GM19438 (cell line): ENCODE measurements around the gene UBE2QL1.

Experiments
- ATAC-seq: cut with Tn5 transposase; IDR thresholded peaks from one replicate; pipeline ENCODE4 v1.9.1; 2021; ENCODE audit warnings: low read depth; ENCODE audit not compliant: unreplicated experiment

The UBE2QL1 gene

GRCh38 chr5:6452622-6453504 is 4.2 kb downstream of the UBE2QL1 start:
- ATAC-seq: no peak

DNA sequence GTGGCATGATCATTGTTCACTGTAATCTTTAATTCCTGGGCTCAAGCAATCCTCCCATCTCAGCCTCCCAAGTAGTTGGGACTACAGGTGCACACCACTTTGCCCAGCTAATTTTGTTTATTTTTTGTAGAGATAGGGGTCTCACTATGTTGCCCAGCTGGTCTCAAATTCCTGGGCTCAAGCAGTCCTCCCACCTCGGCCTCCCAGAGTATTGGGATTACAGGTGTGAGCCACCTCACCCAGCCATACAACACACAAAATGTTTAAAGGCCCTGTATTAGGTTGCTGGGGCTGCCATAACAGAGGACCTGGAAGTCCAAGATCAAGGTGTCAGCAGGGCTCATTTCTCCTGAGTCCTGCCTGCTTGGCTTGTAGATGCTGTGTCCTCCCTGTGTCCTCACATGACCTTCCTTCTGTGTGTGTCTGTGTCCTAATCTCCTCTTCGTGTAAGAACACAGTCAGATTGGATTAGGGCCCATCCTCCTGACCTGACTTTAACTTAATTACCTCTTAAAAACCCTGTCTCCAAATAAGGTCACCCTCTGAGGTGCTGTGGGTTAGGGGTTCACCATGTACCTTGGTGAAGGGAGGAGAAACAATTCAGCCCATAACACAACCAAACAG is 5.4 kb downstream of the UBE2QL1 start:
- no peak for ATAC-seq

- ATAC-seq: no peak
Measured at GRCh38 chr5:6454628-6455053, 6.0 kb downstream of the UBE2QL1 start.

DNA sequence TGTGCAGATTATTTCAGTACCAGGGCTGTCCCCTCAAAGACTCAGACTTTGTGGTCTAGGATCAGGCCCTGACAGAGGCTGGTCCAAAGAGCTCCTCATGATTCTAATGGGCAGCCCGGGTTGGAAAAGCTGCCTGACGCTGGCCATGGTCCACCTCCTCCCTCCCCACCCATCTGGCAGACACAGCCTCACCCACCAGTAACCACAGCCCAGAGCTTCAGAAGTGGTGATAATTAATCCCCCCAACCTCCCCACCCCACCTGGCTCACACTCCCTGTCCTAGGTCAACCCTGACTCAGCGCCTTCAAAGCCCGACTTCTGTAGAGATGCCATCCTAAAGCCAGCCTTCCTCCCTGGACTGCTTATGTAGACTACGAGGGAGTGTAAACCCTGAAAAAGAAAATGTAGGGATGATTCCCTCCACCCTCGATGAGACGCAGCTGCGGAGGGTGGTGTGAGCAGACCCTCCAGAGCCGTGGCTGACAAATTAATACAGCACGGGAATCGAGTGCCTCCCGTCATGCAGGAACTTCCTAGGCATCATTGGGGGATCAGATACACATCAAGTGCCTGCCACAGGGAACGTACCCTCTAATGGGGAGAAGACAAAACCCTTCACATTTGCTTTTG is 7.0 kb downstream of the UBE2QL1 start:
- ATAC-seq: no peak

- no peak for ATAC-seq
Measured at GRCh38 chr5:6456766-6457370, 8.2 kb downstream of the UBE2QL1 start.

- no peak for ATAC-seq
Measured at GRCh38 chr5:6457592-6457991, 8.9 kb downstream of the UBE2QL1 start.

- ATAC-seq: no peak
Measured at GRCh38 chr5:6458833-6459232, 10.2 kb downstream of the UBE2QL1 start.

- no peak for ATAC-seq
Measured at GRCh38 chr5:6459896-6460295, 11.2 kb downstream of the UBE2QL1 start.

DNA sequence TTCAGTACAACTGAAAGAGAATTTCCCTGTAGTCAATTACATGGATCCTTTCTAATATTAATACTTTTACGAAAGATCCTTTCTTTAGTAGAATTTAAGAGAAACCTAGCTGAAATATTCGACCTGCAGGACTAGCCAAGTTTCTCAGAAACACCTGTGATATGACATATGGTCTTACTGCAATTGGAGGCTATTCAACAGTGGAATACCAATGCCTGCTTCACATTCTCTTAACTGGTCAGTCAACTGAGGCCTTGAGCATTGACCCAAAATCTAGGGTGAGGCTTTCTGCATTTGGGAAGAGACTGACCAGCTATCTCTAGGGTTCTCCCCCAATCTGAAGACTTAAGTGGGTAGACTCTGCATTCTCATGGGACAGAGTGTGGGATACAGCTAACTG is 12.3 kb downstream of the UBE2QL1 start:
- ATAC-seq: no peak

DNA sequence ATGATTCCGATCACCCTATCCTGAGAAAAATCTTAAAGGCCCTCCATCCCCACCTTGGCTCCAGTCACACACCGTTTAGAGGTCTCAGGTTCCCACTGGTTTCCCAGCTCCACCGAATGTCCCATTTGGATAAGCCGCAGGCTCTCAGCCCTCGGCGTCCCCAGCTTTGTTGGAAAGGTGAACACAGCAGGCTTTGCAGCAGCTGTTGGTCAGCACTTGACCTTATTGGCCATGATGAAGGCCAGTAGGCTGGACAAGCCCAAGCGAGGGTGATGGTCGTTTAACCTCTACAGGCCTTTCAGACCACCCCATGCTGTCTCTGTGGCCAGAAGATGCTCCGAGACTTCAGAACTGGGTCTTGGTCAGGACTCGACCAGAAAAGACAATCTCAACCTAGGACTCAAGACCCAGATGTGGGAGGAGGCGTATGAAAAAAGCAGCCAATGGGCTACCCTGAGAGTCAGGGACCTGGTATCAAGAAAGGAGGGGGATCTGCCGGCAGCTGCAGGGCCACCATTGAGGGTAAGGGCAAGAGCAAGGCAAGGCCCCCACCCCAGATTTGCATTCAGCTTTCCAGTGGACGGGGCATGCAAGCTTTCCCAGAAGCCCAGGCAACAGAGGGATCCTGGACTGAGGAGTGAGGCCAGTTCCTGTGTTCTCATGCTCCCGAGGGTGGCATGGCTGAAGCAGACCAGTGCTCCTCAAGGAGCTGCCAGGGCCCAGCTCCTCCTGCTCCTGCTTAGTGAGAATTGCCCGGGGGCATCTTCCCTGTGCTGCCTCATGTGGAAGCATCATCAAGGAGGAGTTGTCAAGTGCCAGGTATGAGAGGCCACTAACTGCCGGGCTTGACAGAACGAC is 13.4 kb downstream of the UBE2QL1 start:
- ATAC-seq: no peak

GRCh38 chr5:6462671-6463070 is 14.0 kb downstream of the UBE2QL1 start:
- no peak for ATAC-seq

GRCh38 chr5:6464441-6464840 is 15.8 kb downstream of the UBE2QL1 start:
- ATAC-seq: no peak

GRCh38 chr5:6465831-6466790 is 17.5 kb downstream of the UBE2QL1 start:
- no peak for ATAC-seq

GRCh38 chr5:6466975-6467567 is 18.4 kb downstream of the UBE2QL1 start:
- ATAC-seq: no peak

DNA sequence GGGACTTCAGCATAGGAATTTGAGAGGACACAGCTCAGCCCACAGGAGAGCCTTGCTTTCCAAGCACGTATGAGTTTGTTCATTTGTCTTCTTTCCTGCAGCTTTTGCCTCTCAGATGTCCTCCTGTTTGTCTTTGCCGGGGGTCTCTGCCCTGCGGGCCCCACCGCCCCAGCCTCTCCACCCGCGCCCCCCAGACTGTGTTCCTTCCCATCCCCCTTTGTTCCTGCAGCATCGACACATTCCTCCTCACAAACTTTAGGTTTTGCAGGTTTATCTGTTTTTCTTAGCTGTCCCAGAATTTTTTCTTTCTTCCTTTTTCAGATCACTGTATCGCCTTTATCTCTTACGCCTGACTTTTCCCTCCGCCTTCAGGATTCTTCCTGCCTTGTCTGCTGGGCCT is 18.9 kb downstream of the UBE2QL1 start:
- ATAC-seq: no peak

DNA sequence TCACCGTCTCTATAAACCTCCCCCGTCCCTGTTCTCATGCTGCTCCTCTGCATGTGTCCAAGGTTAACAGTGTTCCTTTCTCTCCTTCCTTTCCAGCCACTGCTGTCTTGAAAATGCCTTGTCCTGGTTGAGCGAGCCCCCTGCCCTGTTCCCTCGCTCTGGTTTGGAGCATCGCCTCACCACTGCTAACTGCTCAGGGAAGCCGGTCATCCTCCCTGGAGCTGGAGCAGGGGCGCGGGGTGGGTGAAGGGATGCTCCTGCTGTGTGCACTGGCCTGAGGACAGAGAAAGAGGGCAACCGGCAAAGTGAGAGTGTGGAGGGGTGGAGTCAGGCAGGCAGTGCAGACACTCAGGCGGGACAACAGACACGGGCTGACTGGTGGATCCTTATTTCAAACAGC is 19.4 kb downstream of the UBE2QL1 start:
- ATAC-seq: no peak

GRCh38 chr5:6468870-6469269 is 20.2 kb downstream of the UBE2QL1 start:
- ATAC-seq: no peak

DNA sequence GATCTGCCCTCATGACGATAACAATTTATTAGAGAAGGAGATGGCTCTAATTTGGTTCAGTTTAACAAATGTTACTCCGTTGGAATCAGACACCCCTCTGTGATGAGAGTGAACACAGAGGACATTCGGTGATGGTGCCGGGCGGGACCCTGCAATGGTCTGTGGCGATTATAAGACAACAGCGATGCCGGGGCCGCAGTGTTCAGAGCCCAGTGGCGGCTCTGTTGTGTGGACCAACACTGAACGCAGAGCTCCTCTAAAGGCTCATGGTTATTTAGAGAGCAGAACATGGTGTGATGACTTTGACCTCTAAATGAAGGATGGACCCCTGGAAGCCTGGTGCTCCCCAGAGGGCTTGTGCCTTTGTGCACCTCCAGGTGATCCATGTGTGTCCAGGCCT is 21.2 kb downstream of the UBE2QL1 start:
- no peak for ATAC-seq

GRCh38 chr5:6470672-6471071 is 22.0 kb downstream of the UBE2QL1 start:
- no peak for ATAC-seq
